Stimulated activated CD8-positive, alpha-beta memory T cell treated with anti-CD3 and anti-CD28 coated beads, Interleukin-12 subunit alpha, Interleukin-12 subunit beta, amount 100 ng/mL, for 4 hours (primary cell): ENCODE data around the gene XAGE3.

ENCODE experiments used
- DNase-seq: peaks from one replicate; pipeline ENCODE4 v3.0.0-alpha.2; 2020; ENCODE audit warnings: low read depth

The XAGE3 gene

GRCh38 chrX:52839137-52839536 is 28.7 kb downstream of the XAGE3 start:
- DNase-seq: no peak

GRCh38 chrX:52830551-52830950 is 37.3 kb downstream of the XAGE3 start:
- DNase-seq: no peak

GRCh38 chrX:52824608-52825007 is 43.3 kb downstream of the XAGE3 start:
- DNase-seq: no peak

- DNase-seq: no peak
These were observed 46.7 kb downstream of the XAGE3 start for GRCh38 chrX:52821079-52821760.

GRCh38 chrX:52819788-52820187 is 48.1 kb downstream of the XAGE3 start:
- DNase-seq: no peak
